PC-9 (cell line): ENCODE results near the gene GASK1B.

ENCODE experiments used
- CTCF ChIP-seq: fragments of 200-600 bp; sonication (generic); conservative IDR thresholded peaks from 2 replicates; pipeline ENCODE4 v1.6.1; 2017; ENCODE audit warnings: mixed run types, antibody characterized with exemption, mild to moderate bottlenecking, moderate library complexity
- EZH2 ChIP-seq: fragments of 200-600 bp; sonication (generic); IDR thresholded peaks from 2 replicates; pipeline ENCODE4 v1.8.0; 2017; ENCODE audit warnings: antibody characterized with exemption, low read depth

DNA sequence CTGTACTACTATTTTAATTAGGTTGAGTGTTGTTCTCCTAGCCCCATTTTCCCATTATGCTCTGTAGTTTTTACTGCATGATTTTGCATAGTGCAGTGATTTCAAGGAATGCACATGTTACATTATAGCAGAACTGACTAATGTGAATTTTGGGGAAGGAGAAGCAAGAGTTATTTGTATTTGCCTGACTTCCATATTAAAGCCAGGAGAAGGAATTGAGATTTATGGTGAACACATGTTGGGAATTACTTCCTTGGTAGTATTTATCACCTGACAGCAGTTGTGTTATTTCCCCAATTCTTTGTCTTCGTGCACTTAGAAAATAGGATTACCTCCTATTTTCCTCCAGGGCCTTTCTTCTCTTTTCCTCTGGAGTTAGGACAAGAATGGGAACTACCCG lies 40.6 kb upstream of the GASK1B start:
- no peak for TF ChIP-seq CTCF
- TF ChIP-seq EZH2: no peak
